Measurements from ENCODE around the gene SOX15. TPM values are rescaled to one million over a fixed set of nuclear protein-coding genes. Genes with fewer than 3 reads are reported as not detected.

Gene SOX15
- total and polyA plus RNA-seq, 2 of the 13 experiments (the other 11 are each of a cell fraction or from before 2014, with no cell fraction given), result 0.07 to 0.18 TPM

GRCh38 chr17:7573324-7574080 lies 16.4 kb downstream of the SOX15 start (continued):
- TF ChIP-seq ZNF317 (CRISPR knock-in tag; IDR thresholded peaks at IDR 0.05) (no peak), ZNF83 (CRISPR knock-in tag; IDR thresholded peaks at IDR 0.05; ENCODE audit: borderline replicate concordance) (no peak), FOXO1 (CRISPR knock-in tag; IDR thresholded peaks at IDR 0.05) (peak; percentile 66), BRCA1 (CRISPR knock-in tag; IDR thresholded peaks at IDR 0.05) (no peak), ZNF724P (CRISPR knock-in tag; IDR thresholded peaks at IDR 0.05; ENCODE audit: borderline replicate concordance) (0 out of 2 replicates have a peak, but pooled peaks have one; percentile 31), PAX8 (CRISPR knock-in tag; IDR thresholded peaks at IDR 0.05; ENCODE audit: borderline replicate concordance) (no peak), RFX3 (CRISPR knock-in tag; IDR thresholded peaks at IDR 0.05) (no peak), ZNF446 (CRISPR knock-in tag; IDR thresholded peaks at IDR 0.05) (0 out of 2 replicates have a peak, but pooled peaks have one; percentile 65), NFIC (IDR thresholded peaks at IDR 0.05; ENCODE audit: low read length) (no peak), ZNF441 (CRISPR knock-in tag; IDR thresholded peaks at IDR 0.05; ENCODE audit: borderline replicate concordance) (peak; percentile 67), RFX1 (IDR thresholded peaks at IDR 0.05) (no peak), CBX2 (IDR thresholded peaks at IDR 0.05; ENCODE audit: low read depth, low read length) (no peak), CBX2 (CRISPR knock-in tag; IDR thresholded peaks at IDR 0.05; ENCODE audit: low read depth) (no peak), ZNF75D (CRISPR knock-in tag; IDR thresholded peaks at IDR 0.05; ENCODE audit: borderline replicate concordance) (no peak), HMG20B (CRISPR knock-in tag; conservative IDR thresholded peaks at IDR 0.05) (no peak; the same call in 1 of the 2 replicates), ZNF207 (IDR thresholded peaks at IDR 0.05; ENCODE audit: borderline replicate concordance) (no peak), SNAI1 (CRISPR knock-in tag; IDR thresholded peaks at IDR 0.05; ENCODE audit: borderline replicate concordance) (0 out of 2 replicates have a peak, but pooled peaks have one; percentile 3), EZH2 (conservative IDR thresholded peaks at IDR 0.05; ENCODE audit: low read depth, low read length) (no peak)
- TF ChIP-seq, protein P1, sequence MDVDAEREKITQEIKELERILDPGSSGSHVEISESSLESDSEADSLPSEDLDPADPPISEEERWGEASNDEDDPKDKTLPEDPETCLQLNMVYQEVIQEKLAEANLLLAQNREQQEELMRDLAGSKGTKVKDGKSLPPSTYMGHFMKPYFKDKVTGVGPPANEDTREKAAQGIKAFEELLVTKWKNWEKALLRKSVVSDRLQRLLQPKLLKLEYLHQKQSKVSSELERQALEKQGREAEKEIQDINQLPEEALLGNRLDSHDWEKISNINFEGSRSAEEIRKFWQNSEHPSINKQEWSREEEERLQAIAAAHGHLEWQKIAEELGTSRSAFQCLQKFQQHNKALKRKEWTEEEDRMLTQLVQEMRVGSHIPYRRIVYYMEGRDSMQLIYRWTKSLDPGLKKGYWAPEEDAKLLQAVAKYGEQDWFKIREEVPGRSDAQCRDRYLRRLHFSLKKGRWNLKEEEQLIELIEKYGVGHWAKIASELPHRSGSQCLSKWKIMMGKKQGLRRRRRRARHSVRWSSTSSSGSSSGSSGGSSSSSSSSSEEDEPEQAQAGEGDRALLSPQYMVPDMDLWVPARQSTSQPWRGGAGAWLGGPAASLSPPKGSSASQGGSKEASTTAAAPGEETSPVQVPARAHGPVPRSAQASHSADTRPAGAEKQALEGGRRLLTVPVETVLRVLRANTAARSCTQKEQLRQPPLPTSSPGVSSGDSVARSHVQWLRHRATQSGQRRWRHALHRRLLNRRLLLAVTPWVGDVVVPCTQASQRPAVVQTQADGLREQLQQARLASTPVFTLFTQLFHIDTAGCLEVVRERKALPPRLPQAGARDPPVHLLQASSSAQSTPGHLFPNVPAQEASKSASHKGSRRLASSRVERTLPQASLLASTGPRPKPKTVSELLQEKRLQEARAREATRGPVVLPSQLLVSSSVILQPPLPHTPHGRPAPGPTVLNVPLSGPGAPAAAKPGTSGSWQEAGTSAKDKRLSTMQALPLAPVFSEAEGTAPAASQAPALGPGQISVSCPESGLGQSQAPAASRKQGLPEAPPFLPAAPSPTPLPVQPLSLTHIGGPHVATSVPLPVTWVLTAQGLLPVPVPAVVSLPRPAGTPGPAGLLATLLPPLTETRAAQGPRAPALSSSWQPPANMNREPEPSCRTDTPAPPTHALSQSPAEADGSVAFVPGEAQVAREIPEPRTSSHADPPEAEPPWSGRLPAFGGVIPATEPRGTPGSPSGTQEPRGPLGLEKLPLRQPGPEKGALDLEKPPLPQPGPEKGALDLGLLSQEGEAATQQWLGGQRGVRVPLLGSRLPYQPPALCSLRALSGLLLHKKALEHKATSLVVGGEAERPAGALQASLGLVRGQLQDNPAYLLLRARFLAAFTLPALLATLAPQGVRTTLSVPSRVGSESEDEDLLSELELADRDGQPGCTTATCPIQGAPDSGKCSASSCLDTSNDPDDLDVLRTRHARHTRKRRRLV (CRISPR knock-in tag; IDR thresholded peaks at IDR 0.05), result no peak
- TF ChIP-seq, protein P2, sequence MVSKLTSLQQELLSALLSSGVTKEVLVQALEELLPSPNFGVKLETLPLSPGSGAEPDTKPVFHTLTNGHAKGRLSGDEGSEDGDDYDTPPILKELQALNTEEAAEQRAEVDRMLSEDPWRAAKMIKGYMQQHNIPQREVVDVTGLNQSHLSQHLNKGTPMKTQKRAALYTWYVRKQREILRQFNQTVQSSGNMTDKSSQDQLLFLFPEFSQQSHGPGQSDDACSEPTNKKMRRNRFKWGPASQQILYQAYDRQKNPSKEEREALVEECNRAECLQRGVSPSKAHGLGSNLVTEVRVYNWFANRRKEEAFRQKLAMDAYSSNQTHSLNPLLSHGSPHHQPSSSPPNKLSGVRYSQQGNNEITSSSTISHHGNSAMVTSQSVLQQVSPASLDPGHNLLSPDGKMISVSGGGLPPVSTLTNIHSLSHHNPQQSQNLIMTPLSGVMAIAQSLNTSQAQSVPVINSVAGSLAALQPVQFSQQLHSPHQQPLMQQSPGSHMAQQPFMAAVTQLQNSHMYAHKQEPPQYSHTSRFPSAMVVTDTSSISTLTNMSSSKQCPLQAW (CRISPR knock-in tag; IDR thresholded peaks at IDR 0.05), result peak; percentile 52; the same call in 1 of the 2 replicates
- TF ChIP-seq, protein P3, sequence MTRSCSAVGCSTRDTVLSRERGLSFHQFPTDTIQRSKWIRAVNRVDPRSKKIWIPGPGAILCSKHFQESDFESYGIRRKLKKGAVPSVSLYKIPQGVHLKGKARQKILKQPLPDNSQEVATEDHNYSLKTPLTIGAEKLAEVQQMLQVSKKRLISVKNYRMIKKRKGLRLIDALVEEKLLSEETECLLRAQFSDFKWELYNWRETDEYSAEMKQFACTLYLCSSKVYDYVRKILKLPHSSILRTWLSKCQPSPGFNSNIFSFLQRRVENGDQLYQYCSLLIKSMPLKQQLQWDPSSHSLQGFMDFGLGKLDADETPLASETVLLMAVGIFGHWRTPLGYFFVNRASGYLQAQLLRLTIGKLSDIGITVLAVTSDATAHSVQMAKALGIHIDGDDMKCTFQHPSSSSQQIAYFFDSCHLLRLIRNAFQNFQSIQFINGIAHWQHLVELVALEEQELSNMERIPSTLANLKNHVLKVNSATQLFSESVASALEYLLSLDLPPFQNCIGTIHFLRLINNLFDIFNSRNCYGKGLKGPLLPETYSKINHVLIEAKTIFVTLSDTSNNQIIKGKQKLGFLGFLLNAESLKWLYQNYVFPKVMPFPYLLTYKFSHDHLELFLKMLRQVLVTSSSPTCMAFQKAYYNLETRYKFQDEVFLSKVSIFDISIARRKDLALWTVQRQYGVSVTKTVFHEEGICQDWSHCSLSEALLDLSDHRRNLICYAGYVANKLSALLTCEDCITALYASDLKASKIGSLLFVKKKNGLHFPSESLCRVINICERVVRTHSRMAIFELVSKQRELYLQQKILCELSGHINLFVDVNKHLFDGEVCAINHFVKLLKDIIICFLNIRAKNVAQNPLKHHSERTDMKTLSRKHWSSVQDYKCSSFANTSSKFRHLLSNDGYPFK (CRISPR knock-in tag; IDR thresholded peaks at IDR 0.05; ENCODE audit: borderline replicate concordance), result no peak

All from HepG2 (cell line).